Bone marrow (tissue), 2 donors: ENCODE results near the gene NUDT14.

ENCODE experiments used
- DNase-seq, 2 donors: peaks; one replicate each; lab custom pipeline; 2025; lab: John Stamatoyannopoulos, UW

Gene NUDT14

DNA sequence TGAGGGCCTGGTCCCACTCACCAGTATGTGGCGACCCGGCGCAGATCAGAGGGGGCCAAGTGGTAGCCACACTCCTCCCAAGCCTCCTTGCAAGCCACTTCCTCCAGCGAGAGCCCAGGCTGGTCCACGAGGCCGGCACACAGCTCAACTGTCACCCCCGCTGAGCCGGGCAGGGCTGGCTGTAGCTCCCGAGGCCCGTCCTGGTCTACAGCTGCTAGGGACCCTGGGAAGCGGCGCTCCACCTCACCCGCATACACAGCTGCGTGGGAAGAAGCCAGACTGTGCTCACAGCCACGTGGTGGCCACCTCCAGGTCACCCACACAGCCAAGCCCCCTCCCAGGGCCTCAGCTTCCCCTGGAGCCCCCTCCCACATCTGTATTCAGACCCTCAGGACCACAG, 4.6 kb downstream of the NUDT14 start:
- no peak for DNase-seq

DNA sequence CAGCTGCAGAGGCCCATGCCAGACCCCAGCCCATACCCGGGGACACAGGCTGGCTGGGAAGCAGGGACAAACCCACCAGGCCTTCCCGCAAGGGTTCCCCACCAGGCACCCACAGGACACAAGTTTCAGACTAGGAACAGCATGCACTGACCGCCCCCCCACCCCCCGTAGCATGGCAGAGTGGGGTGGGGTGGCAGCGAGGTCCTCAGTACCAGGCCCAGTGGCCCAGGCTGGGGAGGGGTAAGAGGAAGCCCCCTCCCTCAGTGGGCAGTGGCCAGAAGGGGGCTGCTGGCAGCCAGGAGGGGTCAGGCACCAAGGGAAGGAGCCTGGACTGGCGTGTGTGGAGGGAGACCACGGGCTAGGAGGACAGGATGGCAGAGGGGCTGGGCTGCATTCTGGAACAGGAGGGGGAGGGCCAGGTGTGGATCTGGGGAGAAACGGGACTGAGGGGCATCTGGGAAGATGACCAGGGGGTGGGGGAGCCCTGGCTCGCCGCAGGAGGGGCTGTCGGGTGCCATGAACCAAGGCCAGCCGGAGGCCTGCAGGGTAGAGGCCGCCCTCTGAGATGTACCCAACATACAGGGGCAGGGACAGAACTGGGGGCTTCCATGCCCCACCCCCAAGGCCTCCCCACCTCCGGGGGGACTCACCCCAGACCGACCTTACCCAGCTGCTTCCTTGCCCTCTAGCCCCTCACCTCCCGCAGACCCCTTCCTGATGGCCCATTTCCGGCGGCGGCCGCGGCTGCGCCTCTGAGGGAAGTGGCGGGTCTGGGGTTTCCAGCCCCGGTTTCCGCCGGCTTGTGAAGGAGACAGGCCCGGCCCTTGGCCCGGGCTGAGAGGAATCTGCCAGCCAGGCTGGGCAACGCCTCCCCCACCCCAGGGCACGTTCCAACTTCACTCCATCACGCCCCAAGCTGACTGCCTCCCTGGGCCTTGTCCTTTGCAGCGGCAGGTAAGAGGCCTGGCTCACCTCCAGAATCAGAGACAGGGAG, 6.9 kb downstream of the NUDT14 start:
- peak in 1 of 2 donors; percentile 58 for DNase-seq

DNA sequence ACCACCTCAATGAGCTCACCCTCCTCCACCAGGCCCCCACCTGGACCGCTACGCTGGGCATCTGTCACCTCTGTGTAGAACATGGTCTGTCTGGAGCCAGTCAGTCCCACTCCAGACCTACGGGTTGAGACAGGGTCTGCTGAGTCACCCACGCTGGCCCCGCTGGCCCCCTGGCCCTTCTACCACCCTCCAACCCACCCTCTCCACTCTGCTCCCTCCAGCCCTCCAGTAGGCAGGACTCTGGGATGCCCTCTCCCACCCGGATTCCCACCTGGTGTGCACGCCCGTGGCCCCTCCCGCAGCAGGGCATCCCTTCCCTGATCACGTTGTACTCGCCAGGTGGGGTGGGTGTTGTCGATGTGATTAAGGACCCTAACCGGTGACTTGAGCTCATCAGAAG, 8.0 kb downstream of the NUDT14 start:
- DNase-seq: no peak

DNA sequence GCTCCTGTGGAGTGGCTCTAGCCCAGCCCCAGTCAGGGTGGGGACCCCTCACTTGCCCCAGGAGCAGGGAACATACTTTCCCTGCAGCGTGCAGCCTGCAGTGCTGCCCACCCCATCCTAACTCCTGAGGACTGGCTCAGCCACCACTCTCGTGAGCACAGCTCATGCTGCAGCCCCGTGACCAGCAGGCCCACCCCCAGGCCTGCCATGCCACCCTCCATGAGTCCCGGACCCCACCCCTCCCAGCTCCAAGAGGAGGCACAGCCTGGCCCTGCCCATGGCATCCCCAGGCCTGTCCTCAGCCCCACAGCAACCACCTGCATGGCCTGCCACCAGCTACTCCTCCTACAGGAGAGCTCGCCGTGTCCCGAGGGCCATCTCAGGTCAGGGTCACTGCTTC, 8.6 kb downstream of the NUDT14 start:
- DNase-seq: no peak

DNA sequence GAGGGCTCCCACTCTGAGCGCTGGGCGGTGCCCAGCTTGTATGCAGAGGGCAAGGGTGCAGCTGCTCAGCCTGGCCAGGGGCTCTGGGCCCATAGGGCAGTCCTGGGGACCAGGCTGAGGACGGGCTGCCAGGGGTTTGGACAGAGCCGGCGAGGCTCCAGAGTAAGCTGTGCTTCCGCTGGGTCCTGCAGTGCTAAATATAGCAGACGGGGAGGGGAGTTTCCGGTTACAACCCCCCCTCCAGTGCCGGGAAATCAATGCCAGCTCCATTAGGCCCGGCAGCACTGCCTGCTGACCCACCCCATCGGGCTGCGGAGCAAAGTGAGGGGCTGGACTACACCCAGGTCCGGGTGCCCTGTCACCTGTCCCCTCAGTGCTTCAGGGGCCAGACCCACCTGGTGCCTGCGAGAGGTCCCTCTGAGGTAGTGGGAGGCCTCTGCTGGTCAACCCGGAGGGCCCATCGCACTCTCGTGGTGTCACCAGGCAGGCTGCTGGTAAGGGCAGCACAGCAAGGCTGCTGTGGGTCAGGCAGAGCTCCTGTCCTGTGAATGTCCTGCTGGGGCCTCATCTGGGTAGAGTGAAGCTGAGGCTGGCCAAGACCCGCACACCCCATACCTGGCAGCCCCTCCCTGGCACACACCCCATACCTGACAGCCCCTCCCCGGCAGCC, 10.0 kb downstream of the NUDT14 start:
- no peak for DNase-seq

DNA sequence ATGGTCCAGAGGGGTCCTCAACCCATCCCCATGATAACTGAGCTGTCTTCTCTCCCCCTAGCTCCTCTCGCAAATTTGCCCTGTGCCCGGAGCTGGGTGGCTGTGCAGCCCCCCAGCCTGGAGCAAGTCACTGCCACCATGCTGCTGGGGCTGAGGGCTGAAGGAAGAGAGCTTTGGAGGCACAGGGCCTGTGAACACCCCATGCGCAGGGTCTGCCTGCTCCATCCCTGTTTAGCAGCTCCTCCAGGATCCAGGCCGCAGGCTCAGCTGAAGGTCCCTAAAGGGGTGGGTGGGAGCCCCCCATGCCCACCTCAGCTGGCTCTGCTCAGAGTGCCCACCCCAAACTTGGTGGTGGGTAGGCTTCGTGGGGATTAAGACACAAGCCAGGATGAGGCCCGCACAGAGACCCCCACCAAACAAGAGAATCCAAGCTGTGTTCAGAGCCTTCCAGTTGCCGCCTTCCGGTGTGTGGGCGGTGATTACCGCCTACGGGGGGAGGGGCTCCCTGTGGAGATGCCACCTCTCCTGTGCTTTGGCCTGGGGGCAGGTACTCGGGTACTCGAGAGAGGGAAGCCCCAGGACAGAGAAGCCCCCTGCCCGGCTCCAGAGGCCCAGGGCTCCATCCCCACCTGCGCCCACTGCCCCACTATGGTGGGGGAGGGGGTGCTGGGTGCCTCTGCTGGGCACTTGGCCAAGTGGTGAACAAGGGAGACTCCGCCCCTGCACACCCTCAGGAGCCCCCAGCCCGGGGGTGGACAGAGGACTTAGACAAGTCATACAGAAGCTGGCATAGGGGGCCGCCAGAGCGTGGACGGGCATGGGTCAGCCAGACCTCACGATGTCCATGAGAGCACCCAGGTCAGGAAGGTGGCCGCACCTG, 11.1 kb downstream of the NUDT14 start:
- DNase-seq: no peak

DNA sequence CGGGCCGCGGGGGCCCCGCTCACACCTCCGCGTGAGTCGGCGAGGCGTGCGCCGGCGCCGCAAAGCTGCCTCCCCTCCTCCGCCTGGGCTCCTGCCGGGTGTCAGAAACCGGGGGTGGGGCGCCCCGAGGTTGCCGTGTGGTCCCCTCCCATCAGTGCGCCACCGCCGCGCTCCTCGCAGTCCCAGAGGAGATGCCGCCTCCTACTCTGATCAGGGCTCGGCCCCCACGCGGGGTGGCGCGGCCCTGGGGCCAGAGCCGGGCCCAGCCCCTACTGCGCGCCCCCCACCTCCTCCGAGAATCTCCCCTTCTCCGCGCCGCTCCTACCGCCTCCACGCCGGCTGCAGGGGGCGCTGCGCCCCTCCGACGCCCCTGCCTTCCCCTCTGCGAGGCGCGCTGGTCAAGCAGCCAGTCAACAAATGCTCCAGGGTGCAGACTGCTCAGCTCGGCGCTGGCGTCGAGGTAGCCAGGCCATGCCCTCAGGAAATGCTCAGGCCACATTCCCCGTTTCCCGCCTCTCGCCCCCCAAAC, 12.1 kb downstream of the NUDT14 start:
- DNase-seq: no peak

DNA sequence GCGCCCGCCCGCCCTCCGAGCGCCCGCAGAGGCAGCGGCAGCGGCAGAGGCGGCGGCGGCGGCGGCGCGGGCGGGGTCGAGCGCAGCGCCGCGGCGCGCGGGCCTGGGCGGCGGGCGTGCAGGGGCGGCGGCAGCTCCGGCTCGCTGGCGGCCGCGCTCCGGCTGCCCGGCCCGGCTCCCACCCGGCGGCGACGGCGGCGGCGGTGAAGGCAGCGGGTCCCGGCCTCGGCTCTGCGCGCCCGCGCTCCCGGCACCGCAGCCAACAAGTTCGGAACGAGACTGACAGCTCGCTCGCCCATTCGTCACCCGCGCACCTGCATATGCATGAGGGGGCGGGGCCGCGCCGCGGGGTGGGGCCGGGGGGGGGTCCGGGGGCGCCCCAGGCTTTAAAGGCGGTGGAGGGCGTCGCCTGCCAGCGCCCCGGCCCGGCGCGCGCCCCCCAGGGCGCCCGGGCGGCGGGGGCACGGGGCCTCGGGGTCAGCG, 12.6 kb downstream of the NUDT14 start, which contains the start of gene JAG2:
TSS of gene JAG2 (minus strand) at position 281 of the 483 bp plus-strand sequence. CDS start 356 bp downstream, outside the sequence.
- no peak for DNase-seq

DNA sequence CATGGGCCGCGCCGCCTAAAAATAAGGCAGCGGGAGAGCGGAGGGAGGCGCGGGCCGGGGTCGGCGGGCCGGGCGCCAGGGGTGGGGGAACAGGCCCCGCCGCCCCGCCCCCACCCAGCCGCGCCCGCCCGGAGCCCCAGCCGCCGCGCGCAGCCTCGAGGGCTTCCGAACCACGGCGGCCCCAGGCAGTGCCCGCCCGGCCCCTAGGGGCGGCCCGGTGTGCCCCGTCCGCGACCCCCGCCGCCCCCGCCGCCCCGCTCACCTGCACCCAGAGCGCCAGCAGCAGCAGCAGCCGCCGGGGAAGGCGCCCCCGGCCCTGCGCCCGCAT, 13.1 kb downstream of the NUDT14 start:
- no peak for DNase-seq

DNA sequence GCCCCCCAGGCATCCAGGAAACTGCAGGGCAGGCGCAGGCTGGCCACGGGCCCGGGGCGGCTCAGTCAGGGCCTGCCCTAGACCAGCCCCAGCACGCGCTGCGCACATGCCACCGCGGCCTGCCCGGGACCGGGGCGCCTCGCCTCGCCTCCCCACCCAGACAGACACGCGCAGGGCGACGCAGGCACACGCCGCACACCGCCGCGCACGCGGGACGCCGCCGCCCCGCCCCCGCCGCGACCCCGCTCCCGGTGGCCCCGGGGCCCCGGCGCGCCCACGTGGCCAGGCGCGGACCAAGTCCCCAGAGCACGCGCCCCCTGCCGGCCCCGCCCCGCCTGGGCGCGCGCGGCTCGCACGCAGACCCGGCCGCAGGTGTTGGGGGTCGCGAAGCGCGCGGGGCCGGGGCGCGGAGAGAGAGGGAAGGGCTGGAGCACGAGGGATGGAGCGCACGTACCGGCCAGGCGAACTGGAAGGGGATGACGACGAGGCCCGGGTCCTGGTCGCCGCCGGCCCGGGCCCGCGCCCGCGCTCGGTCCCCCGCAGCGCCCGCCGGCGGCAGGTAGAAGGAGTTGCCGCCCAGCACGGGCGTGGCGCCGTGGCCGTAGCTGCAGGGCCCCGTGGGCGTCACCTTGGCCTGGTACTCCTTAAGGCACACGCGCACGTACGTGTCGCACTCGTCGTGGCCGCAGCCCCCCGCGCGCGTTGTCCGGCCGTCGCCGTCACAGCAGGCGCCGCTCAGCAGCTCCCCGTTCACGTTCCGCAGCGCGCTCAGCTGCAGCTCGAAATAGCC, 13.6 kb downstream of the NUDT14 start:
- no peak for DNase-seq

DNA sequence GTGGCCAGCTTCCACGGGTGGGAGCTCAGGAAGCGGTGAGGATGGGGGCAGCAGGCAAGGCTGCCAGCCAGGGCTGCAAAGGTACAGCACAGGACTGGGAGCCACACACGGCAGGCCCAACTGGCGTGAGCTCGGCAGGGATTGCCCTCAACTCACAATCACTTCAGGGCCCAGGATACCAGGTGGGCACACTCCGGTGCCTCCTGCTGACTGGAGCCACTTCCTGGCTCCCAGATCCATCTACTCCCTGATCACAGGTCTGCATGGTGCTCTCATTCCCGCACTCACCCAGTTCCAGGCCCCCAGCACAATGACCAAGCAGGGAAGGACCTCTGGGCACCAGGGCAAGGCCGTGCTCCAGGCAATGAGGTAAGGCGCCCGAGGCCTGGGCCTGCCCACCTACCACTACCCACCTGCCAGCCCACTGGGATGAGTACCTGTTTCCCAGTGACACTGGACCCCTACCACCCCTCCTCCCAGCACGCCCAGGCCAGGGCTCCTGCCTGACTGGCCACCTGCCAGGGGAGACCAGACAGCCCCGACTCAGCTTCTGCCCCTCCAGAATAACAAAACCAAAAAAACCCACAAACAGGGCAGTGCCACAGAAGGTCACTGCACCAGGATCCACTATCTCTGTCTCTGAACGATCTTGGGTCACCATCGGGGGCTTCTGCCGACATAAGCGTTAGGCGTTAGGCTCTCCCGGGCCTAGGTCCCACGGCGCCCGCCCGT, 14.4 kb downstream of the NUDT14 start:
- DNase-seq: no peak

DNA sequence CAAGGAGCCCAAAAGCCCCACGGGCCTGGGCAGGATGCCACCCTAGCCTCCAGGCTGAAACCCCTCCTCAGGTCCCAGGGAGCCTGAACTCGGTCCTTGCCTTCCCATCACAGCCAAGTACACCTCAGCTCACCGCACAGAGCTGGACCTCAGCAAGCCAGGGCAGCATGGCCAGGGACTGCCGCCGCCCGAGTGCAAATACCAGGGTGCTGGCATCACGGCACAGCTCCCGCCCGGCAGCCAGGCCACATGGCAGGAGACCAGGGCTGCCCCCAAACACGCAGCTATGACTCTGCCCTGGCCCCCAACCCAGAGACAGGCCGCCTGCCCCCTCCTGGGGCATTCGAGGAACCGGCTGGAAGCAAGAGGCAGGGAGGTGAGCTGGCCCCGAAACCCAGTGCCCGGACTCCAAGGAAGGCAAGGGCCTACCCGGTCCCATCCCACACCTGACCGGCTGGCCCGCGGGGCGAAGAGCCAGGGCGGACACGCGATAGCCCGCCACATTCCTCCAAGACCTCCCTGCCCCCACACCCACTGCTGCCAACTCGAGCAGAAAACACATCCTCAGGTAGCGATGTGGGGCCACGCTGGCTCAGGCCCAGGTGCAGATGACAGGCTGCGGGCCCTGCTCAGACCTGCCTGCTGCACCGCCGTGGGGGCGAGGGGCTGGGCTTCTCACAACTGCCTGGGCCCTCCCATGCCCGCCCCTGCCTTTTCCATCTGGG, 15.2 kb downstream of the NUDT14 start:
- no peak for DNase-seq

DNA sequence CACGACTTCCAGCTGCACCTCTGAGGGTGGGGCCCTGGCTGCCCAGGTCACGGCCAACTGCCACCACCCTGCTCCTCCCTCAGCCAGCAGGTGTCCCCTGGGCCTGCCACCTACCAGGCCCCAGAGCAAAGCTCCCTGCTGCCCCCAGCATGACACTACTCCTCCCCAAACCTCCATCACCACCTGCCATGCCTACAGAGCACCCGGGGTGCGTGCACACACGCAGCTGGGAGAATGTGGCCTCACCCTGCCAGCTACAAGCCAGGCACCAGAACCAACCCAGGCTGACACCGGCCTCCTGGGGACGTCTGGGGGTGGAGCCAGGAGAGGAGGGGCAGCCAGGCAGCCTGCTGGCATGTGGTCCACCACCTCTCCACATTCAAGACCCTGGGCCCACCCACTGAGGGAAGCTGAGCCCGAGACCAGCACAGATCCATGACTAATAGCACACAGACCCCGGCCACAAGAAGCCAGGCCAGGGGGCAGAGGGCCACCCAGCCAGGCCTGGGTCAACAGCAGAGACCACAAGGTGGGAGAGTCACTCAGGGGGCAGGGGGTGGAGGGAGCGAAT, 15.9 kb downstream of the NUDT14 start:
- DNase-seq: no peak

DNA sequence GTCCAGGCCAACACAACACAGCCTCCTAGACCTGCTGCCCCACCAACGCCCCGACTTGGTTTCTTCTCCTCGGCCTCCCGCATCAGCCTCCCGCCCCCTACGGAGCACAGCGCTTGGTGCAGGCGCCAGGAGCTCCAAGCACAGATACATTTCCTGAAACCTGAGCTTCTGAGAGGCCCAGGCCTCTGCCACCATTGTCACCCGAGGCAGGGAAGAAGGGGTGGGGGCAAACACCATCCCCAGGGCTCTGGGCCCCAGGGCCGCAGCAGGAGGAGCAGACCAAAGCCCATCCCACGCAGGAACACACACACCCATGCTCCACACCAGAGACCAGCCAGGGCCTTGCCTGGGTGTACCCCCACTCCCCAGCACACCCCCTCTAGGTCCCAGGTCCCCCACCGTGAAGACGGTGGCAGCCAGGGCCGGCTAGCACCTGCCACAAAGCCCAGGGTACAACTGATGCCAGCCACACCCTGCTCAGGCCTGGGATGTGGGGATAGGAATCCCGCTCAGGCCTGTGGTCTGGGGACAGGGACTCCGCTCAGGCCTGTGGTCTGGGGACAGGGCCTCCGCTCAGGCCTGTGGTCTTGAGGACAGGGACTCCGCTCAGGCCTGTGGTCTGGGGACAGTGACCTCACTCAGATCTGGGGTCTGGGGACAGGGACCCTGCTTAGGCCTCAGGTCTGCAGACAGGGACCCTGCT, 17.9 kb downstream of the NUDT14 start:
- DNase-seq: no peak

DNA sequence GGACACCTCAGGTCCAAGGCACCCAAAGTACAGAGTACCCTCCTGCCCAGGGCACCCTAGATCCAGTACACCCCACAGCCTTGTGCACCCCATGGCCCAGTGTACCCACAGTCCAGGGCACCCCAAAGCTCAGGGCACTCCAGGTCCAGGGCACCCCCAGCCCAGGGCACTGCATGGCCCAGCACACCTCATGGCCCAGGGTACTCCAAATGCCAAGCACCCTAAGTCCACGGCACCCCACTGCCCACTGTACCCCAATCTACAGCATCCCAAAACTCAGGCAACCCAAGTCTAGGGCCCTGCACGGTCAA, 18.5 kb downstream of the NUDT14 start:
- no peak for DNase-seq

DNA sequence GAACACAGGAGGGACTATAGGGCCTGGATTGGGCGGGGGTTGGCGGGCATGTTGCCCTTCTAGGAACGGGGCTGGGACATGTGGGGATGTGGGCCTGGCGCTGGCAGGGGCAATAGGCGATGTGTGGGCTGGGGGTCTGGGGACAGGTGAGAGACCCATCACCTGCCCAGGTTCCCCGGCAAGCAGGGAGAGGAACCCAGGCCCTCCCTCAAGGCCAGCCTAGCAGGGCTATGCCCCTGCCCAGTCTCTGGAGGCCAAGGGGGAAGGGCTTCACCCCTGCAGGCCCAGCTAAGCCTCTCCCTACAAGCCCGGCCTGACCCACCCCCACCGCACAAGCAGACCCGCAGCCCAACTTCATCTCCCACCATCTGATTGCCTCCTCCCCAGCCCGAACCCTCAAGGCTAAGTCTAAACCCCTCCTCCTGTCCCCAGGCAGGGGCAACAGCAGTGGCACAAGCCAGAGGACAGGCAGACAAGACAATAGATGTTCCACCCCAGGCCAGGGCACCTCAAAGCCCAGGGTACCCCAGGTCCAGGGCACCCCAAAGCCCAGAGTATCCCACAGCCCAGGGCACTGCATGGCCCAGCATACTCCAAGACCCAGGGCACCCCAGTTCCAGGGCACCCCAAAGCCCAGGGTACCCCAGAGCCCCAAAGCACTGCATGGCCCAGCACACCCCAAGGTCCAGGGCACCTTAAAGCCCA, 19.0 kb downstream of the NUDT14 start:
- DNase-seq: no peak

DNA sequence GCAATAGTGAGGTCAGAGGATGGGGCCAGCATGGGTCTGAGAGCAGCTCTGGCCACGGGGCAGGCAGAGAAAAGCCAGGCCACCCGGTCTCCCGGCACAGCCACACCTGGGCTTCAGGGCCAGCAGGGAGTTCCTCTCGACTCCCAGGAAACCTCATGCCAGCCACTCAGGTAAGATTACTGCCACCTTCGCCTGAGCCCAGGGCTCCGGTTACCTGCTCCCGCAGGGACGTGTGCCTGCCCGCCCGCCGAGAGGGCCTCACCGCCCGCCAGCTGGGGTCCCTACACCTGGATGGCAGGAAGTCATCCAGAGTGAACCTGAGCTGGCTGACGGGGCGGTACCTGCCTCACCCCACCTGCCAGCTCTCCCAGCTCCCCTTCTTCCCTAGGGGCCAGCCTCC, 19.8 kb downstream of the NUDT14 start:
- no peak for DNase-seq

DNA sequence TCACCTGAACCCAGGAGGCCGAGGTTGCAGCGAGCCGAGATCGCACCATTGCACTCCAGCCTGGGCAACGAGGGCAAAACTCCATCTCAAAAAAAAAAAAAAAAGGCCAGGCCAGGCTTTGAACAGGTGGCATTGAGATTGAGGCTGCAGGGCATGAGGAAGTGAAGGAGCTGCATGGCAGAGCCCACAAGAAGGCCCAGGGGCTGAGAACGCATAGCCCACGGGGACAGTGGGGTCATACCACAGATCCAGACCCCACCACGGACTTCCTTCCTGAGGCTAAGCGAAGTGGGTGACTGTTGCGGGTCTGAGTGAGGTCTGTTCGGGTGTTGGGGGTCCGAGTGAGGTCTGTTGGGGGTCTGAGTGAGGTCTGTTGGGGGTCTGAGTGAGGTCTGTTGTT, 20.3 kb downstream of the NUDT14 start:
- no peak for DNase-seq
